Gastrocnemius medialis (tissue), 4 donors: ENCODE data around the gene MEGF6. TPM values are rescaled to one million over a fixed set of nuclear protein-coding genes. Genes with fewer than 3 reads are reported as not detected.

Source experiments
- ATAC-seq, 2 donors: fragments of 150-250 bp; one replicate each; pipeline ENCODE4 v1.9.1; 2016
- DNase-seq, 2 donors: peaks; one replicate each; pipeline ENCODE4 v3.0.0-alpha.2; 2019
- H3K27ac ChIP-seq, 4 donors: fragments of 200-600 bp; sonication (generic); 1 replicate in 1 of 4; 2 replicates in 3 of 4; pipeline ENCODE4 v1.5.1; 2016 to 2018; ENCODE audit warnings: mild to moderate bottlenecking in 2 of 4, moderate library complexity in 1 of 4
- H3K27me3 ChIP-seq, 3 donors: fragments of 200-600 bp; sonication (generic) in 2 of 3; 1 replicate in 1 of 3; 2 replicates in 2 of 3; pipeline versions ENCODE4 v1.5.1 to v1.6.0; 2016 to 2019; ENCODE audit warnings: mild to moderate bottlenecking in 1 of 3, moderate library complexity in 1 of 3
- H3K36me3 ChIP-seq, 2 donors: fragments of 200-600 bp; sonication (generic) in 1 of 2; one replicate each; pipeline ENCODE4 v1.5.1; 2017 to 2018
- H3K4me1 ChIP-seq, 2 donors: fragments of 200-600 bp; sonication (generic) in 1 of 2; one replicate each; pipeline ENCODE4 v1.5.1; 2016 to 2017; ENCODE audit warnings: mild to moderate bottlenecking in 2 of 2
- H3K4me3 ChIP-seq, 4 donors: fragments of 200-600 bp; sonication (generic) in 3 of 4; 1 replicate in 1 of 4; 2 replicates in 3 of 4; pipeline ENCODE4 v1.5.1; 2016 to 2019; ENCODE audit warnings: mild to moderate bottlenecking in 2 of 4
- H3K9me3 ChIP-seq, 3 donors: fragments of 200-600 bp; sonication (generic) in 2 of 3; 1 replicate in 1 of 3; 2 replicates in 2 of 3; pipeline ENCODE4 v1.5.1; 2016 to 2019
- CTCF ChIP-seq, 5 experiments: fragments of 450-650 bp in 3 of 5; fragments of 200-600 bp in 2 of 5; sonication (generic) in 2 of 5; IDR thresholded peaks in 4 of 5; conservative IDR thresholded peaks in 1 of 5; 1 replicate in 4 of 5; 2 replicates in 1 of 5; pipeline ENCODE4 v1.5.1; 2016 to 2019; ENCODE audit warnings: antibody characterized with exemption in 5 of 5, mild to moderate bottlenecking in 3 of 5, moderate library complexity in 3 of 5
- POLR2A ChIP-seq, 2 donors: fragments of 450-650 bp; IDR thresholded peaks; one replicate each; pipeline ENCODE4 v1.6.1; 2017; ENCODE audit warnings: antibody characterized with exemption in 2 of 2, mild to moderate bottlenecking in 2 of 2, moderate library complexity in 2 of 2
- in situ Hi-C, 4 donors: fragments of 200-750 bp; cut with MboI; loops; one replicate each; pipeline versions ENCODE4 v1.15.0 to v1.8.0; 2017; ENCODE audit warnings: low sequenced_read_pairs in 4 of 4
- intact Hi-C: fragments of 100-400 bp; cut with DNase I; formaldehyde crosslinking; loops from one replicate; pipeline ENCODE4 v1.15.1; 2023; ENCODE audit warnings: low total_unique reads
- total RNA-seq, 4 donors: library from RNA; depleted of rRNA; stranded (reverse); fragments of >200 nt; gene quantifications; one replicate each; pipeline versions ENCODE4 v1.1.0 to v1.2.3, GENCODE V29; 2016

MEGF6 gene
- total RNA-seq, 4 donors from 2014 or later, result 1.9 to 5.7 (median 4.9) TPM

GRCh38 chr1:3558036-3558726 is 53.1 kb downstream of the MEGF6 start:
- H3K27ac ChIP-seq, result no peak overlapping the region
- no peak for TF ChIP-seq POLR2A (IDR thresholded peaks at IDR 0.05)
- no peak for TF ChIP-seq CTCF (IDR thresholded peaks at IDR 0.05 in 4 of 5, conservative IDR thresholded peaks at IDR 0.05 in 1 of 5)
- no peaks in the 10 kb centered on the region for H3K4me1 ChIP-seq
- DNase-seq (no peak), ATAC-seq (no peak)
- in situ Hi-C loops, result no loop called here
- H3K27me3 ChIP-seq, result peaks cover 2 to 26% (median 9%) of the 10 kb centered on the region in 3 donors
- intact Hi-C loops, result no loop called here
- no peaks in the 10 kb centered on the region for H3K9me3 ChIP-seq
- H3K36me3 ChIP-seq, result no peaks in the 10 kb centered on the region
- no peak overlapping the region for H3K4me3 ChIP-seq

- in situ Hi-C loops (no loop called here), intact Hi-C loops (no loop called here)
- Histone ChIP-seq H3K4me3 (no peak overlapping the region), H3K27me3 (peaks cover 2 to 26% (median 11%) of the 10 kb centered on the region in 3 donors), H3K36me3 (no peaks in the 10 kb centered on the region), H3K27ac (no peak overlapping the region), H3K4me1 (no peaks in the 10 kb centered on the region), H3K9me3 (no peaks in the 10 kb centered on the region)
- DNase-seq (no peak), ATAC-seq (no peak)
- no peak for TF ChIP-seq POLR2A (IDR thresholded peaks at IDR 0.05)
Measured at GRCh38 chr1:3557366-3557765, 53.9 kb downstream of the MEGF6 start.

- in situ Hi-C loops (no loop called here), intact Hi-C loops (no loop called here)
- ATAC-seq (no peak), DNase-seq (no peak)
- Histone ChIP-seq H3K27me3 (peaks cover 2 to 26% (median 15%) of the 10 kb centered on the region in 3 donors), H3K27ac (no peak overlapping the region), H3K4me3 (no peak overlapping the region), H3K9me3 (no peaks in the 10 kb centered on the region), H3K4me1 (no peaks in the 10 kb centered on the region), H3K36me3 (no peaks in the 10 kb centered on the region)
- TF ChIP-seq POLR2A (IDR thresholded peaks at IDR 0.05), result no peak
Measured at GRCh38 chr1:3556336-3556735, 55.0 kb downstream of the MEGF6 start.

GRCh38 chr1:3555131-3555920 is 56.0 kb downstream of the MEGF6 start:
- no peak for TF ChIP-seq POLR2A (IDR thresholded peaks at IDR 0.05)
- TF ChIP-seq CTCF (IDR thresholded peaks at IDR 0.05 in 4 of 5, conservative IDR thresholded peaks at IDR 0.05 in 1 of 5), result no peak
- Histone ChIP-seq H3K4me1 (no peaks in the 10 kb centered on the region), H3K27me3 (peaks cover 8 to 31% (median 15%) of the 10 kb centered on the region in 3 donors), H3K36me3 (no peaks in the 10 kb centered on the region), H3K9me3 (no peaks in the 10 kb centered on the region), H3K4me3 (no peak overlapping the region), H3K27ac (no peak overlapping the region)
- in situ Hi-C loops (no loop called here), intact Hi-C loops (no loop called here)
- no peak for ATAC-seq
- no peak for DNase-seq

GRCh38 chr1:3553940-3554223 is 57.4 kb downstream of the MEGF6 start:
- ATAC-seq (no peak), DNase-seq (no peak)
- Histone ChIP-seq H3K27me3 (peaks cover 18 to 34% (median 24%) of the 10 kb centered on the region in 3 donors), H3K27ac (no peak overlapping the region), H3K9me3 (no peaks in the 10 kb centered on the region), H3K4me1 (no peaks in the 10 kb centered on the region), H3K4me3 (no peak overlapping the region), H3K36me3 (no peaks in the 10 kb centered on the region)
- intact Hi-C loops (no loop called here), in situ Hi-C loops (no loop called here)
- no peak for TF ChIP-seq CTCF (IDR thresholded peaks at IDR 0.05 in 4 of 5, conservative IDR thresholded peaks at IDR 0.05 in 1 of 5)
- TF ChIP-seq POLR2A (IDR thresholded peaks at IDR 0.05), result no peak
